ENCODE measurements around the gene MRPL27. TPM values are rescaled to one million over a fixed set of nuclear protein-coding genes. Genes with fewer than 3 reads are reported as not detected.

MRPL27 gene
- total RNA-seq, 1 experiment from 2014 or later, result 79.0 TPM

DNA sequence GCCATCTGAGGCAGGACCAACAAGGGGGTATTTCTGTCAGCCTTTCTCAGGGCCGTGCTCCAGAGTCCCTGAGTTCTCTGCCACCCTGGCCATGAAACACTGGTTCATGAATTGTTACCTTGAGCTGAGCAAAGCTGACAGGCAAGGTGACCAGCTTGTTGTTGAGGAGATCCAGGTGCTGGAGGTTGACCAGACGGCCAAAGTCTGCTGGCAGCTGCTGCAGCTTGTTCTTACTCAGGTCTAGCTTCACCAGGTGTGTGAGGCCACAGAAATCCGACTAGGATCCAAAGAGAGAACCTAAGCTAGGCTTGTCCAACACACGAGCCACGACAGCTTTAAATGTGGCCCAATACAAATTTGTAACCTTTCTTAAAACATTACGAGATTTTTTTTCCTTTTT, 19.6 kb upstream of the MRPL27 start:
- no peaks in the 10 kb centered on the region for H3K27me3 Mint-ChIP-seq (ENCODE audit: unreplicated experiment)
- no TSS peak for BruUV-seq (replicated peaks)
- H3K4me3 Mint-ChIP-seq (ENCODE audit: low read depth, unreplicated experiment), result no peak overlapping the region
- H3K27ac Mint-ChIP-seq (ENCODE audit: unreplicated experiment), result no peak overlapping the region
- intact Hi-C loops (cut with micrococcal nuclease; ENCODE audit: unreplicated experiment), result no loop called here
- TF ChIP-seq, protein P1, sequence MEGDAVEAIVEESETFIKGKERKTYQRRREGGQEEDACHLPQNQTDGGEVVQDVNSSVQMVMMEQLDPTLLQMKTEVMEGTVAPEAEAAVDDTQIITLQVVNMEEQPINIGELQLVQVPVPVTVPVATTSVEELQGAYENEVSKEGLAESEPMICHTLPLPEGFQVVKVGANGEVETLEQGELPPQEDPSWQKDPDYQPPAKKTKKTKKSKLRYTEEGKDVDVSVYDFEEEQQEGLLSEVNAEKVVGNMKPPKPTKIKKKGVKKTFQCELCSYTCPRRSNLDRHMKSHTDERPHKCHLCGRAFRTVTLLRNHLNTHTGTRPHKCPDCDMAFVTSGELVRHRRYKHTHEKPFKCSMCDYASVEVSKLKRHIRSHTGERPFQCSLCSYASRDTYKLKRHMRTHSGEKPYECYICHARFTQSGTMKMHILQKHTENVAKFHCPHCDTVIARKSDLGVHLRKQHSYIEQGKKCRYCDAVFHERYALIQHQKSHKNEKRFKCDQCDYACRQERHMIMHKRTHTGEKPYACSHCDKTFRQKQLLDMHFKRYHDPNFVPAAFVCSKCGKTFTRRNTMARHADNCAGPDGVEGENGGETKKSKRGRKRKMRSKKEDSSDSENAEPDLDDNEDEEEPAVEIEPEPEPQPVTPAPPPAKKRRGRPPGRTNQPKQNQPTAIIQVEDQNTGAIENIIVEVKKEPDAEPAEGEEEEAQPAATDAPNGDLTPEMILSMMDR (IDR thresholded peaks at IDR 0.05; ENCODE audit: unreplicated experiment), result no peak
- CTCF ChIA-PET, result no interaction called here
- H3K36me3 Mint-ChIP-seq (ENCODE audit: insufficient read depth, unreplicated experiment), result peaks cover 95% of the 10 kb centered on the region
- peaks cover 41% of the 10 kb centered on the region for H3K4me1 Mint-ChIP-seq (ENCODE audit: low read depth, unreplicated experiment)
- DNase-seq, result no peak
- no peaks in the 10 kb centered on the region for H3K9me3 Mint-ChIP-seq (ENCODE audit: low read depth, unreplicated experiment)

DNA sequence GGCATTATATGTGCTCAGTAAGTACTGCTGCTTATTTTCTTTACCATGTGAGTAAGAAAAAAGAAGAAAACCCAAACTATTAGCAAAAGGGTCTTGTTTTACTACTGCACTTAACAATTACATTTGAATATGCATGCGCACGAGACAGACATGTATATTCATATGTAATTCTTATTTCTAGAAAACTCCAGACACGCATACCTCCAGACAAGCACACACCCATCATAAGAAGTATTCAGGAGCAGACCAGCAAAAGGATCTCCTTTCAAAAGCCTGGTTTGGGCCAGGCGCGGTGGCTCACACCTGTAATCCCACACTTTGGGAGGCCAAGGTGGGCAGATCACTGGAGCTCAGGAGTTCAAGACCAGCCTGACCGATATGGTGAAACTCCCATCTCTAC, 16.6 kb upstream of the MRPL27 start:
- peaks cover 20% of the 10 kb centered on the region for H3K4me1 Mint-ChIP-seq (ENCODE audit: low read depth, unreplicated experiment)
- H3K27ac Mint-ChIP-seq (ENCODE audit: unreplicated experiment), result no peak overlapping the region
- no TSS peak for BruUV-seq (replicated peaks)
- TF ChIP-seq, protein P1 (IDR thresholded peaks at IDR 0.05; ENCODE audit: unreplicated experiment), result no peak
- H3K9me3 Mint-ChIP-seq (ENCODE audit: low read depth, unreplicated experiment), result no peaks in the 10 kb centered on the region
- no peaks in the 10 kb centered on the region for H3K27me3 Mint-ChIP-seq (ENCODE audit: unreplicated experiment)
- intact Hi-C loops (cut with micrococcal nuclease; ENCODE audit: unreplicated experiment), result no loop called here
- no peak for DNase-seq
- no peak overlapping the region for H3K4me3 Mint-ChIP-seq (ENCODE audit: low read depth, unreplicated experiment)
- peaks cover 93% of the 10 kb centered on the region for H3K36me3 Mint-ChIP-seq (ENCODE audit: insufficient read depth, unreplicated experiment)
- CTCF ChIA-PET, result interaction anchor here (0.7 to 1.7 kb wide), 3 partner anchors 8 to 277 kb away, joined by 5 to 6 read pairs (median 5); partner anchors contain the start of gene LRRC59

GRCh38 chr17:50388728-50389127, 15.7 kb upstream of the MRPL27 start:
- CTCF ChIA-PET, result interaction anchor here (1.7 kb wide), 1 partner anchor 9 kb away, joined by 5 read pairs; the partner anchor contains the start of gene LRRC59
- TF ChIP-seq, protein P1 (IDR thresholded peaks at IDR 0.05; ENCODE audit: unreplicated experiment), result no peak

DNA sequence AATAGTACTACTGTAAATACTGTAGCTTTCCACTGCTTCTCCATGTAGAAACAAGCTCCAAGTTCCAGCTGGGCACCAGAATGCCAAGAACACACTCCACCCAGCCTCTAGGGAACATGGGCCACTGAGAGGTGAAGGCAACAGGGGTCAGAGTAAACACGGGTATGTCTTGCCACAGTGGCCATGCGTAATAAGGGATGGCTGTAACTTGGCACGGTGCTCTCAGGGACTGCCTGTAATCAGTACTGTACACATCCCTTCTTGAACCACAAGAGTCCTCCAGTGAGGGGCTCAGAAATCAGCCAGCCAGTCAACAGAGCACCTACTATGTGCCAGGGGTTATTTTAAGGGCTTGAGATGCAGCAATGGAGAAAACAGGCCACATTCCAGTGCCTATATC, 13.5 kb upstream of the MRPL27 start:
- H3K4me3 Mint-ChIP-seq (ENCODE audit: low read depth, unreplicated experiment), result no peak overlapping the region
- intact Hi-C loops (cut with micrococcal nuclease; ENCODE audit: unreplicated experiment), result no loop called here
- H3K27me3 Mint-ChIP-seq (ENCODE audit: unreplicated experiment), result no peaks in the 10 kb centered on the region
- TF ChIP-seq, protein P1 (IDR thresholded peaks at IDR 0.05; ENCODE audit: unreplicated experiment), result no peak
- H3K36me3 Mint-ChIP-seq (ENCODE audit: insufficient read depth, unreplicated experiment), result peaks cover 91% of the 10 kb centered on the region
- CTCF ChIA-PET, result no interaction called here
- H3K27ac Mint-ChIP-seq (ENCODE audit: unreplicated experiment), result no peak overlapping the region
- no peaks in the 10 kb centered on the region for H3K4me1 Mint-ChIP-seq (ENCODE audit: low read depth, unreplicated experiment)
- BruUV-seq (replicated peaks), result no TSS peak
- no peak for DNase-seq
- H3K9me3 Mint-ChIP-seq (ENCODE audit: low read depth, unreplicated experiment), result no peaks in the 10 kb centered on the region

More at GRCh38 chr17:50388728-50389127, 15.7 kb upstream of the MRPL27 start:
- Mint-ChIP-seq H3K36me3 (ENCODE audit: insufficient read depth, unreplicated experiment) (peaks cover 93% of the 10 kb centered on the region), H3K27ac (ENCODE audit: unreplicated experiment) (no peak overlapping the region), H3K4me3 (ENCODE audit: low read depth, unreplicated experiment) (no peak overlapping the region), H3K4me1 (ENCODE audit: low read depth, unreplicated experiment) (peaks cover 12% of the 10 kb centered on the region), H3K9me3 (ENCODE audit: low read depth, unreplicated experiment) (no peaks in the 10 kb centered on the region), H3K27me3 (ENCODE audit: unreplicated experiment) (no peaks in the 10 kb centered on the region)
- intact Hi-C loops (cut with micrococcal nuclease; ENCODE audit: unreplicated experiment), result no loop called here
- no TSS peak for BruUV-seq (replicated peaks)
- DNase-seq, result no peak

Data from Calu3 (cell line).